SK-MEL-5 (cell line): ENCODE measurements around the gene HNRNPA3. TPM values are rescaled to one million over a fixed set of nuclear protein-coding genes. Genes with fewer than 3 reads are reported as not detected.
A peak's percentile ranks its signal among the peaks of the same experiment; 100 is the strongest.
"Not testable (repeated sequence)": the region's sequence is repeated elsewhere in the genome, so short reads cannot be mapped to it uniquely, and the experiment has no call there.

ENCODE experiments used
- DNase-seq: peaks from one replicate; pipeline ENCODE4 v3.0.0-alpha.2; 2016; ENCODE audit warnings: low read depth, low spot score
- in situ Hi-C: cut with HindIII; loops from 2 replicates; pipeline ENCODE4 v1.10.0; 2016; ENCODE audit warnings: low sequenced_read_pairs, high pct_unique_total_duplicates, low pct_unique_long_range_greater_than_20kb
- polyA plus RNA-seq, 2 experiments: library from polyadenylated mRNA; depleted of rRNA; stranded (reverse); fragments of >200 nt; gene quantifications; 2 replicates each; pipeline ENCODE4 v1.2.3, GENCODE V29; 2015
- total RNA-seq: library from RNA; depleted of rRNA; stranded (reverse); fragments of >200 nt; shearing (Covaris generic); gene quantifications from 2 replicates; pipeline ENCODE4 v1.2.3, GENCODE V29; 2014; rRNA removed

Gene HNRNPA3
- total RNA-seq: 44.9 and 49.1 TPM in 2 replicates
- polyA plus RNA-seq (2015; cell fraction: cytosol; rRNA removed): 192 and 204 TPM in 2 replicates
- polyA plus RNA-seq (2015; cell fraction: nucleus; rRNA removed): 198 and 205 TPM in 2 replicates

DNA sequence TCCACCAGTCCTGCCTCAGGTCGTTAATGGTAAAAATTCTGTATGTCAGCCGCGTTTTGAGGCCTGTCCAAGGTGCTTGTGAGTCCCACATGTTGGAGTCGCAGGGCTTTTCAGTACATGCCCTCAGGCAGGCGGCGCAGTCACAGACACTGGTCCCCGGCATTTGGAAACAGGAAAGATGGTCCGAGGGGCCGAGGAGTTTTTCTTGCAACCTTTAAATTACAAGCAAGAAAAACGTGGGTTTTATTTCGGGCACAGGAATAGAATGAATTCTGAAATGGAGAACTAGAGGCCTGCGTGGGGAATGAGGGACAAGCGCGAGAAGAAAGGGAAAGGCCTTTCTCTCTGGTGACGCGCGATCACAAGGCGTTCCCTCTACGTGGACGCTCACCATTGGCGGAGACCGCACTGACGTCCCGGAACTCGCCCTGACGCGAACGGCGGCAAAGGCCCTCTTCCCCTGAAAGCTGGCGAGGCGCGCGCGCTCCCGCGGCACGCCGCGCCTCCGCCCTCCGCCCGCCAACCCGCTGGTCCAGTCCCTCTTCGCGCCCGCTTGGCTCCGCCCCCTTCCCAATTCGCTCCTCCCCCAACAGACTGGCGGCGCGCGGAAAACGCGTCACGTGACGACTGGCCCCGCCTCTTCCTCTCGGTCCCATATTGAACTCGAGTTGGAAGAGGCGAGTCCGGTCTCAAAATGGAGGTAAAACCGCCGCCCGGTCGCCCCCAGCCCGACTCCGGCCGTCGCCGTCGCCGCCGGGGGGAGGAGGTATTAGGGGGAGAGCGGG, at the start of gene HNRNPA3:
Gene HNRNPA3 (plus strand): TSS at position 689 of the 785 bp plus-strand sequence. CDS start 6 bp downstream, at position 695.
- in situ Hi-C loops: no loop called here
- DNase-seq: peak; percentile 97

DNA sequence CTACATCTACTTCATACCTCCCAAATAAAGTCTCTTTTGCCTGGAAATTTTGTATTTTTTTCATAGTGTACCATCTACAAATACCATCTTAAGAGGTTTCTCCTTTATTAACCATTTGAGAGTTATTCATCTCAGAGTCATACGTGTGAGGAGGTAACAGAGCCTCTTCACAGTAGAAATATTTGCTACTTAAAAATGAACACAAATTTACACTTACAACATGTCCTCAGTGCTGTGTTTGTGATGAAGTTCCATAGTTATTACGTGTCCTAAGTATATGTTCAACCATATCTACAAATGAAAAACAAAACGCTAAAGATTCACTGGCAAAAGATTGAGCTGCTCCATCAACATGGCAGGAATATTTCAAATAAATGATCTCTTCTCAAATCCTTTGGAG, 48.5 kb upstream of the HNRNPA3 start:
- in situ Hi-C loops: loop anchor here (10.0 to 25.0 kb wide), 2 partner anchors 101 to 573 kb away; partner anchors contain the start of gene NFE2L2
- no peak for DNase-seq

DNA sequence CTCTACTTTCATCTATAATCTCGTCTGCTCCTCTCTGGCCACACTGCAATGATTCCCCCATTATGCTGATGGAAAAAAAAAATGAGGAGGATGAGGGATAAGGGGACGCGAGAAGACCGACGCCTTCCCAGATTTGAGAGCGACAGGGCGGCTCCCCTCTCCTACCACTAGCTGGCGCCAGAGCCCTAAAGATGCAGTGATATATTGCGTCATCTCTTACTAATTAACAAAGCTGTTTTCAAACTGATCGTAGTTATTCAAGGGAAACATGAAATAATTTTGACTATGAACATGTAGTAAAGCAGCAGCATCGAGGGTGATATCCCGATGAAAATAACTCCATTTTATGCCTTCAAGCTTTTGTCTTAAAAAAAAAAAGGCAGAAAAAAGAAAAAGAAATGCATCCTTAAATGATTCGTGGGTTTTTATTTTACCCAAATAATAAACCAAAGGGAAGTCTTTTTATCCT, 48.0 kb upstream of the HNRNPA3 start:
- in situ Hi-C loops: loop anchor here (10.0 to 25.0 kb wide), 2 partner anchors 100 to 573 kb away; partner anchors contain the start of gene NFE2L2
- DNase-seq: peak; percentile 90

DNA sequence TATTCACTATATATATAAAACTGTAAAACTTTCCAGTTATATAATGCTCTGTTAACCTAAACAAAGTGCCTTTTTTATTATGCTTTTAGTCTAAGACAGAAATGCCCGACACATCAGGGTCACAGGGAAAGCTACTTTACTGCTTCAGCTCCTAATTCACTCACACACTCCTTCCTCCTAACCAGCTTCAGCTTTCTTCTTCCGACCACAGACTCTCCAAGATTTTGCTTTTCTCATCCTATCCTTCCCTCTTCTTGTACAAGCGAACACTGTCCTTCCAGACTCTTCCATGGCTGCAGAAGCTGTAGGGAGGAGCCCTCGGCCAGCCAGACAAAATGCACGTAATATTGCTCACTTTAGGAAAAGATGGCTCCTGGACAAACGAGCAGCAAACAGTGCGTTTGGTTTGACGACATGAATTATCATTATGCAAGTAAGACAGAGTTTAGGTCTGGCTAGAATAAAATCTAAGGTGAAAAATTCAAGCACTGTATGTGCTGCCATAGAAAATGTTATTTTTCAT, 47.5 kb upstream of the HNRNPA3 start:
- in situ Hi-C loops: loop anchor here (10.0 to 25.0 kb wide), 2 partner anchors 100 to 572 kb away; partner anchors contain the start of gene NFE2L2
- peak; percentile 66 for DNase-seq

DNA sequence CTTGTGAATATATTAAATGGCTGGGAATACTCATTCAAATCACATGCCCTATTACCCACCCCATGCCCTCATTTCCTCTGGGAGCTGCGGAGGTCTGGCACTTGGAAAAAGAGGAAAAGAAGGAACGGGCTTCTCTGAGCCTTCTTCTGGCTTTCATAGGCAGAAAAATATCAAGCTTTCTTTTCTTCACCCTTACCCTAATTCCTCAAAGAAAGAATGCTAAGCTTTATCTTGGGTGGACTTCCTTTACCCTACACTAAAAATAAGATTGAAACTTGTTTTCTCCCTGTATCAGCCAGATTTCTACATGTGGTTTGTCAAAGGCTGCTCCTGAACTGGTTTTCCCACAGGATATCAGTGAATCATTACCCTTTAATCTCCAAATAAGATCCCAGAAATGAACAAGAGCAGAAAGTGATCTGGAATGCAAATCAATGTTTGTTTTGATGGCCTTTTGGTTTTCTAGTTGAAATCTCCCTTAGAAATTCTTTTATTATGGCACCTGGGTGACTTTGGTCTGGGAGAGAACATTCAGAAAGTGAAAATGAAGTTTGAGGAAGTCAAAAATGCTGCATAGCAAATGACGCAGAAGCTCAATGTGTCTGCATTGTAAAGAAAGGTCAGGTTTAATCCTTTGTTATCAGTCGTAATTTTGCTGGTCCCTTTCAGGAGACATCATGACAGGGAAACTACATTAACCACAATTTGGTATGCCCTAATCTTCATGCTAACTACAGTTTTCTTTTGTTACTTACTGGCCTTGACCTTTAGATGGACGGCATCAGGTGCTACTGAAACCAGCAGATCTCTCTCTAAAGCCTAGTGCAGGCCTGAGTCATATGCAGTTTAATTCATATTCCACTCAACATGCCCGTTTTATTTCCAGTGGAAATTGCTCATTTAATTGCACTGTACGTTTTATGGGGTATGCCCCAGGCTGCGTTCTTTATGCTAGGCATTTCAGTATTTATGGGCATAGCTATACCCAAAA, 46.6 kb upstream of the HNRNPA3 start:
- DNase-seq: peak; percentile 81
- in situ Hi-C loops: loop anchor here (10.0 to 25.0 kb wide), 2 partner anchors 99 to 571 kb away; partner anchors contain the start of gene NFE2L2

DNA sequence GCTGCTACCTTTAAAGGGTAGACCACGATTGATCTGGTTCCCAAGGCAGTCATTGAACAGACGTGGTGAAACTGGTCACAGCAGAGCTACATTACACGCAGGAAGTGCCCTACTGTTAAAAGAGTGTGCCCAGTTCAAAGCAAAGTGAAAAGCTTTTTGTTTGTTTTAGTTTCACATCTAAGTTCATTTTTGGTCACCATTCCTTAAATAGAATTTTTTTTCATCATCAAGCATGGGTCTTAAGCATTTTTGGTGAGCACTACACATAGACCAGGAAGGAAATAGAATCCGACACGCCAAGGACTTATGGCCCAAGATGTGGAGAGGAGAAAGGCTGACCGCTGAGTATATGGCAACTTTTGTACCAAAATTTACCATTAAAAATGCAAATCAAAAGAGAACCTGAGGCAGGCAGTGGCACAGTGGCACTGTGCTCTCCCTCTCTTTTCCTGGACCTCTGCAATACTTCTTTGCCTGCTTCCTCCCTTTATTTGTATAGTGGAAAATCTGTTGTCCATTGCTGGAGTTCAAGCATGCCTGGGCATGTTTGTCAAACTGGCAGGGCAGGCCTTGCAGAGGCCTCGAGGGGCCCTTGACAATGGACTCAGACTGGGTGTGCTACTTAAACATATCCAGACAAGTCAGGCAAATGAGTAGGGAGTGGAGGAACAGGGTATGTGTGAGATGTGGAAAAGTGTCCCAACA, 42.6 kb upstream of the HNRNPA3 start:
- in situ Hi-C loops: loop anchor here (10.0 to 25.0 kb wide), 2 partner anchors 95 to 567 kb away; partner anchors contain the start of gene NFE2L2
- DNase-seq: no peak

DNA sequence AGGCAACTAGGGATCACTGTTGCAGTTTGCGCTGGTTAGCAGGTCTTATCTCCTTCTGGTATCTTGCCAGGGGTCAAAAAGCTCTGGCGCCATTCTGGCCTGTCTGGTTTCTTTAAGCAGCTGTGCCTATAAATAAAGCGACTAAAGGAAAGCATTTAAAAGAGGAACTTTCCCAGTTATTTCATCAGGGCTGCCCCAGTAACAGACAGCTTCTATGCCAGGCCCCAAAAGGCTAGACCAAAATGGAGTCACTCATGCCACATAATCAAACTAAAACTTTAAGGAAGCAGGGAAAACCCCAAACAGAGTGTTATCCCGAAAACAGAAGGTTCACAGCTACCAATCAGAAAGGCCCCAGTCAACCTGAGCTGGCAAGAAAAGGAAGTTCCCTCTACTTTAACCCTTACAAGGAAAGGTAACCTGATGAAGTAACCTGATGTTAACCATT, 41.2 kb upstream of the HNRNPA3 start:
- in situ Hi-C loops: loop anchor here (25.0 kb wide), 1 partner anchor 566 kb away; no protein-coding TSS in a partner anchor
- DNase-seq: no peak

DNA sequence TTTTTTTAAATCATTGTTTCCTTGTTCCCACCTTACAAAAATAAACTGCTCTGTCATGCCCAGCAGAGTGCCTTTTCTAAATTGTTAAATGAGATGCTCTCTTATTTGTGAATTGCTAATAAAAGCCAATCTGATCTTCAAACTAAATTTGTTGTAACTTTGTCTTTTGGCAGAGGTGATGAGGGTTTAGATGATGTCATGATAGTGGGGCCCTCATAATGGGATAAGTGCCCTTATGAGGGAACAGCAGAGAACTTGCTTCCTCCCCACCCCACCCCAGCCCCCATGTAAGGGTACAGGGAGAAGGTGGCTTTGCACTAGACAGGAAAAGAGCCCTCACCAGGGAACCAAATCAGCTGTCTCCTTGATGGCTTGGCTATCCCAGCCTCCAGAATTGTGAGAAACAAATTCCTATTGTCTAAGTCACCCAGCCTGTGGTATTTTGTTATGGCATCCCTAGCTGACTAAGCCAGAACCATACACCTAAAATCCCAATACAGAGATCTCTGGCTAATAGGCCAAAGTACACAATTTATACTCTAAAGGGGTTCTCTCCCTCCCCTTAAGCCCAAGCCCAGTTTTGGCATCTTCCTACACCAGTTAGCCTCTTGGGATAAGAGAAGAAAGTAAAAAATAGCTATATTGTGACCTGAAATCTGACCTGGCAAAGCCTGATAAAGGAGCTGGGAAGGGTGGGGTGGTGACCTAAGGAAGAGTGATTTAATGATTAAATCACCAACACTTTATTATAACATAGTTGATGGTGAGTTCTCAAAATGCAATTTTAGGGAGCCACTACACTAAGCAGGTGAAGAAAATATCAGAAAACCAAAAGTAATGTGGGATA, 40.3 kb upstream of the HNRNPA3 start:
- no peak for DNase-seq
- in situ Hi-C loops: loop anchor here (25.0 kb wide), 1 partner anchor 565 kb away; no protein-coding TSS in a partner anchor

DNA sequence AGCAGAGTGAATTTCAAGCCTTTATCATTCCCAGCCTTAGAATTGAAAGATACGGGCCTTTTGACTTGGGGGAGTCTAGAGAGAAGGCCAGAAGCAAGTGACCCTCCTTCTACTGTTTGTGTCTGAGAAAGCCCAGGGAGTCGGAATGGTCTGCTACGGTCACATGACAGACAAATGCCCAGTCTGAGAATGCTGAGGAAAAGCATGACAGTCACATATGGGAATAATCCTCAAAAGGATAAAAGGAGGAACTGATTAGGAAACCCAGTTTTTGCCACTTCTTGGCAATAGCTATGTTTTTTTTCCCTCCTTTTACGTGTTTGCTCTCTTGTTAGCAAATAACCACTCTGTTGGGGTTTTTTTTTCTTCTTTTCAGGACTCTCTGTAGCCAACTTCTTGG, 38.1 kb upstream of the HNRNPA3 start:
- peak; percentile 77 for DNase-seq
- in situ Hi-C loops: loop anchor here (25.0 kb wide), 1 partner anchor 563 kb away; no protein-coding TSS in a partner anchor

DNA sequence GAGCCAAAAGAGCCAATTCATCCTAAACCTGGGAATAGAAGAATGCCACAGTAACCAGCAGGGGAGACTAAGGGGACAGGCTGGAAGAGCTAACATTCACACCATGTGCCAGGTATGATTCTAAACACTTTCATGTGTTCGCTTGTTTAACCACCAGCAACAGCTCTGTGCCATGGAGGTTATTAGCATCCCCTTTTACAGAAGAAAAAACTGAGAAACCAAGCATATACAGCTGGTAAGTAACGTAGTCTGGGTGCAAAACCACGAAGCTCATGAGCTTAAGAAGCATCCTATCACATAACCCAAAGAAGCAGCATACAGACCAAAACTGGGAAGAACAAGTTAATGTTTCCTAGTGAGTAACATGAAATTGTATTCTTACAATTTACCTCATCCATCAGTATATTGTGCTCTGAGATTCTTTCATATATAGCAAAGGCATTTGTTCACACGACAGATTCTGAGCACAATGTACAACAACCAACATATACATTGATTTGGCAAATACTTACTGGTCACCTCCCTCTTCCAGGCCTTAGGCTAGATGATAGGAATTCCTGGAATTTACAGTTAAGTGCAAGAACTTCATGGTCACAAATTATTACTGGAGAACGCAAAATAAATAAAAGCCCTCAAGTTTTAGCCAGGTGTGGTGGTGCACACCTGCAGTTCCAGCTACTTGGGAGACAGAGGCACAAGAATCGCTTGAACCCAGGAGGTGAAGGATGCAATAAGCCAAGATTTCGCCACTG, 36.5 kb upstream of the HNRNPA3 start:
- in situ Hi-C loops: no loop called here
- no peak for DNase-seq

DNA sequence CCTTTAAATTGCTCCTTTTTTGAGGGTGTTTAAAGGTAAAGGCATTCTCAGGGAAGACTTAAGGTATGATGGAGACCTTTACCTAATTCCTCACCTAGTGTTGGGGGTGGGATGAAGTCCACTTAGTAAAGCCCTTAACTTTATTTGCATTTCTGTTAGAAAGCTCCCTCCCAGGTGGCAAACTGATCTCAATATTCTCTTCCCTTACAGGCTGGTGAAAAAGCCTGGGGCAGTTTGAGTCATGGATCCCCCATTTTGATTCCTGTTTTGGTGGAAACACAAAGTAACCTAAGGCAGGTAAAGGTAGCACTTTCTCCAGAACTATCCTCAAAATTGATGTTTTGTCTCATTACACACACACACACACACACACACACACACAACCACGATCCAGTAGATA, 33.8 kb upstream of the HNRNPA3 start:
- DNase-seq: no peak
- in situ Hi-C loops: no loop called here

DNA sequence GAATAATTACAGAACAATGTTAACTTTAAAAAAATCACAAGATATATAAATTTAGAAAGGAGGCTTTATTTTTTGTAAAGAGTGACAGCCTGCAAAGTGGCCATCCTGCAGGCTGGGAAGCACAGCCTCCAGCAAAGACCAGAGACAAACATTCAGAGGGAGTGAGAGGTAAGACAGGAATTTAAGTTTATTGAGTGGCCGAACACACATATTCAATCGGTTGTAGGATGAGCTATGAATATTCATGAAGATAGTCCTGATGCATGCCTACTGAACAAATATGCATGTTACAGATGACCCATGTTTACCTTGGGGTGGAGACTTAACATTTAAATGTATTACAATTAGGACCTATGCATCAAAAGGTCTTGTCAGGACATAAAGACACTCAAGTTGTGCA, 33.4 kb upstream of the HNRNPA3 start:
- in situ Hi-C loops: no loop called here
- DNase-seq: no peak

DNA sequence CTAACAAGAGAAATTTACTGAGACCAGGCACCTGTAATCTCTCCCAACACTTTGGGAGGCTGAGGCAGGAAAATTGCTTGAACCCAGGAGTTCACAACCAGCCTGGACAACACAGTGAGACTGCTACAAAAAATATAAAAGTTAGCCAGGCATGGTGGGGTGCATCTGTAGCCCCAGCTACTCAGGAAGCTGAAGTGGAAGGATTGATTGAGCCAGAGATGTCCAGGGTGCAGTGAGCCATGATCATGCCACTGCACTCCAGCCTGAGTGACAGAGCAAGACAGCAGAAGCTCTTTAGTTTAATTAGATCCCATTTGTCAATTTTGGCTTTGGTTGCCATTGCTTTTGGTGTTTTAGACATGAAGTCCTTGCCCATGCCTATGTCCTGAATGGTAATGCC, 32.9 kb upstream of the HNRNPA3 start:
- in situ Hi-C loops, DNase-seq: not testable (repeated sequence)

DNA sequence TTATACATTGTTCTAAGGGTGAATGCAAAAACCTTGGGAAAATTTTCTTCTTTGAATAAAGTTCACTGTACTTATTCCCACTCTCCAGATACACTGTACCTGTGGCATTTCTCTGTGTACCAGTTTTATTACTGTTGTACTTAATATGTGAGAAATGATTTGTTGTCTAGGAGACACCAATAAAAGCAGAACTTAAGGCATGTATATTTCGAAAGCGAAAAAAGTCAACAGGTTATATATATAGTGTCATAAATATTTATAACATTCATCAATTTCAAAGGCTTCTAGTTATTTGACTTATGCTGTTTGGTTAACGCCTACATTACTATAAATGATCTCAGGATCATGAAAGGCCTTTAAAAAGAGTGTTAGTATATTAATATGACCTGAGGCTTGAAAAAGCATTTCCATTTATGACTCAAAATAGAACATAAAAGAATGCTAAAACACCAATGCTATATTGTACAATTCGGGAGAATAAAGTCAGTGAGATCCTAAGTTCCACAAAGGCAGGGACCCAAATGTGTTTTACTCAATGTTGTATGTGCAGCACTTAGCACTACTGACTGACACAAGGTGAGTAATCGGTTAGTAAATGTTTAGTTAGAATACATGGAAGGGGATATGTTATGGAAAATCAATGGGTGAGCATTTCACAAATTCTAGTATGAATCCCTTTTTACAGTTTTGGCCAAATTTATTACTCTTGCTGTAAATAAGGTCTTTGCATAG, 32.2 kb upstream of the HNRNPA3 start:
- in situ Hi-C loops: no loop called here
- no peak for DNase-seq

DNA sequence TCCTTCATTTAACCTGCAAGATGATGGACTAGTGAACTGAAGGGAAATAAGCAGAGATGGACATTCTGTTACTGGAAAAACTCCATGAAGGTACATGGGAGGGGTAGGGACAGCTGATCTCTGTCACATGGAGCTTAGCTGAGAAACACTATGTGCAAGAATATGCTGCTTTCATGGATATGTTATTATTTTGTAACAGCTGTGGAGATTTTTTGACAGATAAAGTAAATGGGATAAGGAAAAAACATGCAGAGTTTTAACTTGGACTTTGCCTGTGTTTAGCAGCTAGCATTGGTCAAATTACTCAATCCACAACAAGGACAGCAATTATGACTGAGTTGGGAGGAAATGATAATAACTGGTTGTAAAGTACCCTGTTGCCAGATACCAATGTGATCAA, 28.7 kb upstream of the HNRNPA3 start:
- in situ Hi-C loops: no loop called here
- no peak for DNase-seq
